Activated B cell treated with CpG ODN at 0.5 μM for 24 hours (primary cell): ENCODE data around the gene SLC25A12. TPM values are rescaled to one million over a fixed set of nuclear protein-coding genes. Genes with fewer than 3 reads are reported as not detected.

Experiments
- ATAC-seq: fragments of 200-7000 bp; cut with Tn5 transposase; one replicate; pipeline ENCODE4 v1.10.0; 2021; ENCODE audit warnings: low read depth, mild to moderate bottlenecking, moderate library complexity
- CTCF ChIA-PET: fragments of 350-600 bp; sonication (Branson Sonifier 250); formaldehyde crosslinking; loops from one replicate; lab custom pipeline; 2021; ENCODE audit warnings: antibody characterized with exemption; lab: Charles Lee
- POLR2A ChIA-PET: fragments of 350-600 bp; sonication (Branson Sonifier 250); formaldehyde crosslinking; loops from one replicate; lab custom pipeline; 2021; ENCODE audit warnings: antibody characterized with exemption; lab: Charles Lee
- DNase-seq: peaks from one replicate; pipeline ENCODE4 v3.0.0; 2022
- H3K27ac Mint-ChIP-seq: one replicate; pipeline ENCODE4 v1.8.0; 2020; ENCODE audit warnings: mixed read lengths
- H3K27me3 Mint-ChIP-seq: one replicate; pipeline ENCODE4 v1.8.0; 2021; ENCODE audit warnings: mixed read lengths
- H3K36me3 Mint-ChIP-seq: one replicate; pipeline ENCODE4 v1.8.0; 2021; ENCODE audit warnings: low read depth, mixed read lengths
- H3K4me1 Mint-ChIP-seq: one replicate; pipeline ENCODE4 v1.8.0; 2021; ENCODE audit warnings: mixed read lengths
- H3K4me3 Mint-ChIP-seq: one replicate; pipeline ENCODE4 v1.8.0; 2020; ENCODE audit warnings: mild to moderate bottlenecking, mixed read lengths
- H3K9me3 Mint-ChIP-seq: one replicate; pipeline ENCODE4 v1.8.0; 2020; ENCODE audit warnings: mixed read lengths
- intact Hi-C: fragments of 100-400 bp; cut with micrococcal nuclease; formaldehyde crosslinking; loops from one replicate; pipeline ENCODE4 v1.15.1; 2024
- total RNA-seq: library from RNA; stranded (reverse); gene quantifications from 2 replicates; pipeline ENCODE4 v1.2.3, GENCODE V29; 2022
- TF ChIP-seq, protein P1 (sequence below): fragments of 200-600 bp; IDR thresholded peaks from one replicate; pipeline ENCODE4 v1.8.0; 2022; ENCODE audit warnings: antibody characterized with exemption, mild to moderate bottlenecking

Gene SLC25A12
- total RNA-seq, 1 donor from 2014 or later = 22.2 TPM

DNA sequence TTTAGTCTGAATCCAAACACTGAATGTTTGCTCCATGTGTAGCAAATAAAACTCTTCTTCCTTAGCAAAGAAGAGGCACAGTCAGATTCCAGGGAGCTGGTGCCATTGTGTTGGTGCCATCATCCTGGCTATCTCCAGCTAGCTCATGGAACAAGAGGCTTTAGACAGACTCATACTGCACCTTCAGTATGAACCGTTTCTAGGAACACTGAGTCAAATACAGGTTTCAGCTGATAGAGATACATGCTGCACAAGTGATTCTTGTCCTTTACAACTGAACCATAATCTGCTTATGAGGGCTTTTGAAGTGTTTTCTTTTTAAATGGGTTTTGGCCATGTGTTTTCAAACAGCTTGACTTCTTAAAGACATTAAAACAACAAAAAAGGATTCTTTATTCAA lies 148.9 kb downstream of the SLC25A12 start:
- H3K27ac Mint-ChIP-seq = no peak overlapping the region
- ChIA-PET POLR2A (no interaction called here), CTCF (no interaction called here)
- peaks cover 71% of the 10 kb centered on the region for H3K36me3 Mint-ChIP-seq
- DNase-seq (no peak), ATAC-seq (no peak)
- no peaks in the 10 kb centered on the region for H3K27me3 Mint-ChIP-seq
- TF ChIP-seq, protein P1, sequence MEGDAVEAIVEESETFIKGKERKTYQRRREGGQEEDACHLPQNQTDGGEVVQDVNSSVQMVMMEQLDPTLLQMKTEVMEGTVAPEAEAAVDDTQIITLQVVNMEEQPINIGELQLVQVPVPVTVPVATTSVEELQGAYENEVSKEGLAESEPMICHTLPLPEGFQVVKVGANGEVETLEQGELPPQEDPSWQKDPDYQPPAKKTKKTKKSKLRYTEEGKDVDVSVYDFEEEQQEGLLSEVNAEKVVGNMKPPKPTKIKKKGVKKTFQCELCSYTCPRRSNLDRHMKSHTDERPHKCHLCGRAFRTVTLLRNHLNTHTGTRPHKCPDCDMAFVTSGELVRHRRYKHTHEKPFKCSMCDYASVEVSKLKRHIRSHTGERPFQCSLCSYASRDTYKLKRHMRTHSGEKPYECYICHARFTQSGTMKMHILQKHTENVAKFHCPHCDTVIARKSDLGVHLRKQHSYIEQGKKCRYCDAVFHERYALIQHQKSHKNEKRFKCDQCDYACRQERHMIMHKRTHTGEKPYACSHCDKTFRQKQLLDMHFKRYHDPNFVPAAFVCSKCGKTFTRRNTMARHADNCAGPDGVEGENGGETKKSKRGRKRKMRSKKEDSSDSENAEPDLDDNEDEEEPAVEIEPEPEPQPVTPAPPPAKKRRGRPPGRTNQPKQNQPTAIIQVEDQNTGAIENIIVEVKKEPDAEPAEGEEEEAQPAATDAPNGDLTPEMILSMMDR = no peak
- peaks cover 33% of the 10 kb centered on the region for H3K4me1 Mint-ChIP-seq
- no peak overlapping the region for H3K4me3 Mint-ChIP-seq
- intact Hi-C loops = no loop called here
- H3K9me3 Mint-ChIP-seq = no peaks in the 10 kb centered on the region

DNA sequence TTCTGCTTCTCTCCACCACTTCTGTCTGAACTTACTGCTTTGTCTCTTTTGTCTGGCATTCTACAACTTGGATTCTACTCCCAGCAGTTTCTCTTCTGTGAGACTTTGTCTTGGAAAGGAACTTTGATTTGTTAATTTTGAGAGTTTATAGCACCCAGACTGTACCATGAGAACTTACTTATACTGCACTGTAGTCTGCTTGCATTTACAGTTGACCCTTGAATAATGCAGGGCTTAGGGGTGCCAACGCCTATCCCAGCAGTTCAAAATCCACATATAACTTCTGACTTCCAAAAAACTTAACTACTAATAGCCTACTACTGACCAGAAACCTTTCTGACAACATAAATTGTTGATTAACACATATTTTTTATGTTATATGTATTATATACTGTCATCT lies 151.3 kb downstream of the SLC25A12 start:
- ATAC-seq (no peak), DNase-seq (no peak)
- POLR2A ChIA-PET = no interaction called here
- H3K27me3 Mint-ChIP-seq = no peaks in the 10 kb centered on the region
- TF ChIP-seq, protein P1 = no peak
- peaks cover 62% of the 10 kb centered on the region for H3K36me3 Mint-ChIP-seq
- intact Hi-C loops = no loop called here
- peaks cover 3% of the 10 kb centered on the region for H3K9me3 Mint-ChIP-seq
- no peak overlapping the region for H3K27ac Mint-ChIP-seq
- H3K4me3 Mint-ChIP-seq = no peak overlapping the region
- H3K4me1 Mint-ChIP-seq = peaks cover 33% of the 10 kb centered on the region
- CTCF ChIA-PET = no interaction called here

DNA sequence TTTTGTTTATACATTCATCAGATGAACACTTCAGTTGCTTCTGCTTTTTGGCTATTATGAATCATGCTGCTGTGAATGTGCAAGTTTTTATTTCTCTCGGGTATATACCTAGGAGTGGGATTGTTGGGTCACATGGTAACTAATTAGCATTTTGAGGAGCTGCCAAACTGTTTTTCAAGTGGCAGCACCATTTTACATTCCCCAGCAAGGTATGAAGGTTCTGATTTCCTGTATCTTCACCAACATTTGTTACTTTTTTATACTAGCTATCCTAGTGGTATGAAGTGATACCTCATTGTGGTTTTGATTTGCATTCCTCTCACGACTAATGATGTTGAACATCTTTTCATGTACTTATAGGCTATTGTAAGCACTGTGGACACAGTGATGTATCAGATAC lies 152.9 kb downstream of the SLC25A12 start:
- intact Hi-C loops = no loop called here
- CTCF ChIA-PET = no interaction called here
- peaks cover 3% of the 10 kb centered on the region for H3K9me3 Mint-ChIP-seq
- H3K36me3 Mint-ChIP-seq = peaks cover 61% of the 10 kb centered on the region
- no peak overlapping the region for H3K4me3 Mint-ChIP-seq
- POLR2A ChIA-PET = interaction anchor here (1.7 kb wide), 1 partner anchor 54 kb away, joined by 5 read pairs; the partner anchor contains the start of gene DYNC1I2
- H3K4me1 Mint-ChIP-seq = peaks cover 33% of the 10 kb centered on the region
- H3K27me3 Mint-ChIP-seq = no peaks in the 10 kb centered on the region
- DNase-seq = no peak
- TF ChIP-seq, protein P1 = no peak
- H3K27ac Mint-ChIP-seq = no peak overlapping the region
- peak; percentile 87 for ATAC-seq

DNA sequence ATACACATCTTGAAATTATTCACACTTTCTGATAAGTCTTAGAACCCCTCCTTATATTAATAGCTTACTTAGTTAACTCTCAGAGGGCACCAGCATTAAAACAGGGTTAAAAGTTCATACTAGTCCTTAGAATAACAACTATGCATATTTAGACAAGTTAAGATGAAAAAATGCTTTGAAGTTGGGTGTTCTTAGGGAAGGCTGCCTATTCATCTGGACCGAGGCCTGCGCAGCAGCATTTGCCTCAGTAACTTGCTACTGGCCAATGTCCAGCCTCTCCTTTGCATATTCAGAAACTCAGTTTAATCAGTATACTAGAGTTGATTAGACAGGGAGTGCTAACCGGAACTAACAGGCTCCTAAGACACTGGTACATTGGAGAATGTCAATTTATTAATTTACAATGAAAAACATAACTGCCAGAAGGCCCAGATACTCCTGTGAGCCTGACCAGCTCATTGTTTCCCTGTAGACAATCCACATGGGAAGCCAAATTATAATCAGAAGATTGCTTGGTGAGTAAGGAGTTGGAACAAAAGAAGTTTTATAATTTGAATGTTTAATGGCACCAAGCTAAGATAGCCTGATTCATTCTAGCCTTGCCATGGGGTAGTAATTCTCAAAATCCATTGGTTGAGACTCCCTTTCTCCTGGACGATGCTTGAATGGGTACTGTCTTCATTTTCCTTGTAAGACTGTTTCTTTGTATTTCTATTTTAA lies 157.9 kb downstream of the SLC25A12 start:
- intact Hi-C loops = no loop called here
- peaks cover 3% of the 10 kb centered on the region for H3K9me3 Mint-ChIP-seq
- peaks cover 75% of the 10 kb centered on the region for H3K36me3 Mint-ChIP-seq
- peaks cover 7% of the 10 kb centered on the region for H3K4me1 Mint-ChIP-seq
- DNase-seq = no peak
- ChIA-PET POLR2A (no interaction called here), CTCF (no interaction called here)
- no peak for ATAC-seq
- no peak overlapping the region for H3K4me3 Mint-ChIP-seq
- TF ChIP-seq, protein P1 = no peak
- no peaks in the 10 kb centered on the region for H3K27me3 Mint-ChIP-seq
- no peak overlapping the region for H3K27ac Mint-ChIP-seq

Other genes with a start within 250 kb of the SLC25A12 start
- 52.0 and 54.6 TPM in 2 replicates for gene DYNC1I2, start 206.8 kb downstream of the SLC25A12 start, total RNA-seq
- 35.9 and 36.2 TPM in 2 replicates for gene HAT1, start 28.2 kb upstream of the SLC25A12 start, total RNA-seq
- 7.7 and 13.7 TPM in 2 replicates for gene METAP1D, start 105.7 kb upstream of the SLC25A12 start, total RNA-seq
- not detected in 2 replicates for gene DLX1, start 191.3 kb upstream of the SLC25A12 start, total RNA-seq
- gene DLX2, start 208.7 kb upstream of the SLC25A12 start, total RNA-seq = 0.16 TPM in 1 of 2 replicates, not detected in the other